GM23248 (cell line): Measurements from ENCODE around the gene PDGFB. TPM values are rescaled to one million over a fixed set of nuclear protein-coding genes. Genes with fewer than 3 reads are reported as not detected.
A peak's percentile ranks its signal among the peaks of the same experiment; 100 is the strongest.

ENCODE experiments used
- DNase-seq: peaks from one replicate; pipeline ENCODE4 v3.0.0-alpha.2; 2015
- H2AFZ ChIP-seq: fragments of 200-600 bp; sonication (generic); 2 replicates; pipeline ENCODE4 v1.6.1; 2016; ENCODE audit warnings: antibody characterized with exemption
- H3F3A ChIP-seq: fragments of 200-600 bp; sonication (generic); 2 replicates; pipeline ENCODE4 v1.6.1; 2016; ENCODE audit warnings: mild to moderate bottlenecking, antibody characterized with exemption, mixed run types; ENCODE audit not compliant: insufficient read depth
- H3K27ac ChIP-seq: fragments of 200-600 bp; sonication (generic); 2 replicates; pipeline ENCODE4 v1.5.1; 2016; ENCODE audit warnings: mild to moderate bottlenecking
- H3K27me3 ChIP-seq: fragments of 200-600 bp; sonication (generic); replicated peaks from 2 replicates; pipeline ENCODE4 v1.6.1; 2016; ENCODE audit warnings: mild to moderate bottlenecking; ENCODE audit not compliant: insufficient read depth
- H3K36me3 ChIP-seq: fragments of 200-600 bp; sonication (generic); 2 replicates; pipeline ENCODE4 v1.6.1; 2016; ENCODE audit warnings: low read depth, mild to moderate bottlenecking
- H3K4me1 ChIP-seq: fragments of 200-600 bp; sonication (generic); 2 replicates; pipeline ENCODE4 v1.6.1; 2016; ENCODE audit warnings: mild to moderate bottlenecking; ENCODE audit not compliant: insufficient read depth
- H3K4me2 ChIP-seq: fragments of 200-600 bp; sonication (generic); one replicate; pipeline ENCODE4 v1.6.1; 2016; ENCODE audit warnings: mild to moderate bottlenecking; ENCODE audit not compliant: unreplicated experiment
- H3K4me3 ChIP-seq: fragments of 200-600 bp; sonication (generic); 2 replicates; pipeline ENCODE4 v1.5.1; 2016; ENCODE audit warnings: mild to moderate bottlenecking
- H3K79me2 ChIP-seq: fragments of 200-600 bp; sonication (generic); 2 replicates; pipeline ENCODE4 v1.6.1; 2016; ENCODE audit warnings: mild to moderate bottlenecking; ENCODE audit not compliant: insufficient read depth
- H3K9ac ChIP-seq: fragments of 200-600 bp; sonication (generic); 2 replicates; pipeline ENCODE4 v1.6.1; 2016; ENCODE audit warnings: mild to moderate bottlenecking
- H3K9me2 ChIP-seq: fragments of 200-600 bp; sonication (generic); 2 replicates; pipeline ENCODE4 v1.6.1; 2016; ENCODE audit warnings: mixed run types, mild to moderate bottlenecking, moderate library complexity; ENCODE audit not compliant: insufficient read depth
- H3K9me3 ChIP-seq: fragments of 200-600 bp; sonication (generic); one replicate; pipeline ENCODE4 v1.6.1; 2017; ENCODE audit warnings: low read depth
- H4K20me1 ChIP-seq: fragments of 200-600 bp; sonication (generic); 2 replicates; pipeline ENCODE4 v1.6.0; 2016; ENCODE audit not compliant: insufficient read depth
- EZH2 ChIP-seq: fragments of 200-600 bp; sonication (generic); IDR thresholded peaks from 2 replicates; pipeline ENCODE4 v1.6.1; 2018; ENCODE audit warnings: antibody characterized with exemption, mild to moderate bottlenecking; ENCODE audit not compliant: insufficient read depth, poor library complexity, severe bottlenecking
- EZH2phosphoT487 ChIP-seq: fragments of 200-600 bp; sonication (generic); IDR thresholded peaks from 2 replicates; pipeline ENCODE4 v1.6.1; 2018; ENCODE audit warnings: antibody characterized with exemption, moderate library complexity, mild to moderate bottlenecking, low read depth; ENCODE audit not compliant: insufficient read depth
- WGBS, 2 experiments: methylation state at CpG; one replicate each; pipeline ENCODE4 v1.1.6; 2015 to 2017; ENCODE audit warnings: low lambda C conversion rate in 2 of 2, low coverage in 1 of 2; ENCODE audit errors: missing lambda C conversion rate in 2 of 2; 5-methylcytosine and 5-hydroxymethylcytosine counted together
- in situ Hi-C: fragments of 300-500 bp; cut with MboI; formaldehyde crosslinking; loops from 2 replicates; pipeline ENCODE4 v1.15.0; 2020
- polyA plus RNA-seq: library from polyadenylated mRNA; unstranded; fragments of >200 nt; fragmentation: Nextera tagmentation; extraction: Ambion mirVana; gene quantifications from 2 replicates; pipeline ENCODE4 v1.2.1, GENCODE V29; 2016
- total RNA-seq: library from RNA; depleted of rRNA; stranded (reverse); fragments of >200 nt; shearing (Covaris generic); gene quantifications from 2 replicates; pipeline ENCODE4 v1.2.3, GENCODE V29; 2014

Gene PDGFB
- total and polyA plus RNA-seq, 2 experiments from 2014 or later: 0.14 TPM; not detected in 1

GRCh38 chr22:39254789-39255298, 10.1 kb upstream of the PDGFB start:
- H3K27ac ChIP-seq: 0 out of 2 replicates have a peak overlapping the region, but pooled peaks have one; percentile 5
- no peaks in the 10 kb centered on the region for H3F3A ChIP-seq
- no peak overlapping the region for H3K4me3 ChIP-seq
- H3K4me1 ChIP-seq: peaks cover 29% of the 10 kb centered on the region
- no peaks in the 10 kb centered on the region for H3K36me3 ChIP-seq
- H3K9ac ChIP-seq: peak overlapping the region; percentile 66
- H3K9me2 ChIP-seq: no peaks in the 10 kb centered on the region
- TF ChIP-seq EZH2phosphoT487: no peak
- no peak for TF ChIP-seq EZH2
- H3K27me3 ChIP-seq: no peaks in the 10 kb centered on the region
- H4K20me1 ChIP-seq: no peaks in the 10 kb centered on the region
- H3K4me2 ChIP-seq: peak overlapping the region; percentile 54
- DNase-seq: peak; percentile 82
- in situ Hi-C loops: no loop called here
- no peaks in the 10 kb centered on the region for H3K9me3 ChIP-seq
- H2AFZ ChIP-seq: peak overlapping the region; percentile 83
- WGBS, 2 experiments: 17% methylated on average over 15 of the region's 15 CpGs
- no peaks in the 10 kb centered on the region for H3K79me2 ChIP-seq

DNA sequence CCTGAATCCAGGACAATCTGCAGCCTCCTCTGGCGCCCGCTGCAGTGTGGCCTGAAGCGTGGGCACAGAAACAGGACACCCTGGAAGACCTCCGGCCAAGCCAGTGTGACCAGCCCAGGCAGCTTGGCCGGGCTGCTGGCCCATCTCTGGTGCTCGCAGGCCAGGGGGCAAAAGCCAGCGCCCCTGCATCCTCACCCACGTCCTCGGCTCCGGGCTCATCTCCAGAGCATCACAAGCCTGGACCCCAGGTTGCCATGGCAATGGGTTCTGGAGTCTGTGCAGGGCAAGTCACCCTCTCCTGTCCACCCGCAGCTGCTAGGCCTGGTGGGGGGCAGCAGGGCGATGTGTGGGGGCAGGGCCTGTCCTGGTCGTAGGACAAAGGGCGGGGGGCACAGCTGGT, 9.3 kb upstream of the PDGFB start:
- H3F3A ChIP-seq: no peaks in the 10 kb centered on the region
- no peaks in the 10 kb centered on the region for H3K27me3 ChIP-seq
- no peaks in the 10 kb centered on the region for H3K9me2 ChIP-seq
- H4K20me1 ChIP-seq: no peaks in the 10 kb centered on the region
- no peak overlapping the region for H2AFZ ChIP-seq
- peaks cover 29% of the 10 kb centered on the region for H3K4me1 ChIP-seq
- DNase-seq: no peak
- no peak overlapping the region for H3K4me3 ChIP-seq
- TF ChIP-seq EZH2phosphoT487: no peak
- TF ChIP-seq EZH2: no peak
- H3K79me2 ChIP-seq: no peaks in the 10 kb centered on the region
- H3K36me3 ChIP-seq: no peaks in the 10 kb centered on the region
- no peaks in the 10 kb centered on the region for H3K9me3 ChIP-seq
- H3K4me2 ChIP-seq: peak overlapping the region; percentile 17
- in situ Hi-C loops: no loop called here
- 93 to 95% methylated on average over 12 to 14 of the region's 14 CpGs for WGBS, 2 experiments
- no peak overlapping the region for H3K27ac ChIP-seq
- H3K9ac ChIP-seq: no peak overlapping the region

- in situ Hi-C loops: no loop called here
- H3K4me3 ChIP-seq: no peak overlapping the region
- peak overlapping the region; percentile 34 for H3K4me2 ChIP-seq
Measured at GRCh38 chr22:39253435-39254070, 8.8 kb upstream of the PDGFB start.

GRCh38 chr22:39252461-39253434, 8.0 kb upstream of the PDGFB start:
- in situ Hi-C loops: no loop called here
- peaks cover 29% of the 10 kb centered on the region for H3K4me1 ChIP-seq
- peak; percentile 46 for DNase-seq
- no peaks in the 10 kb centered on the region for H3K79me2 ChIP-seq
- no peak overlapping the region for H3K27ac ChIP-seq
- no peak overlapping the region for H3K4me3 ChIP-seq
- WGBS, 2 experiments: 20 to 22% methylated on average over 21 of the region's 21 CpGs
- TF ChIP-seq EZH2 (no peak), EZH2phosphoT487 (no peak)
- no peaks in the 10 kb centered on the region for H3K36me3 ChIP-seq
- H4K20me1 ChIP-seq: no peaks in the 10 kb centered on the region
- H3K9me2 ChIP-seq: no peaks in the 10 kb centered on the region
- H3K9me3 ChIP-seq: no peaks in the 10 kb centered on the region
- no peaks in the 10 kb centered on the region for H3F3A ChIP-seq
- no peak overlapping the region for H2AFZ ChIP-seq
- peak overlapping the region; percentile 32 for H3K9ac ChIP-seq
- H3K4me2 ChIP-seq: peak overlapping the region; percentile 34
- no peaks in the 10 kb centered on the region for H3K27me3 ChIP-seq

More at GRCh38 chr22:39253435-39254070, 8.8 kb upstream of the PDGFB start:
- no peaks in the 10 kb centered on the region for H3F3A ChIP-seq
- no peaks in the 10 kb centered on the region for H3K27me3 ChIP-seq
- H4K20me1 ChIP-seq: no peaks in the 10 kb centered on the region
- no peaks in the 10 kb centered on the region for H3K79me2 ChIP-seq
- WGBS, 2 experiments: 14 to 22% methylated on average over 11 to 19 of the region's 19 CpGs
- H3K9me3 ChIP-seq: no peaks in the 10 kb centered on the region
- peak overlapping the region; percentile 32 for H3K9ac ChIP-seq
- peak; percentile 95 for DNase-seq
- 0 out of 2 replicates have a peak overlapping the region, but pooled peaks have one; percentile 32 for H2AFZ ChIP-seq
- H3K9me2 ChIP-seq: no peaks in the 10 kb centered on the region
- no peak overlapping the region for H3K27ac ChIP-seq
- H3K4me1 ChIP-seq: peaks cover 29% of the 10 kb centered on the region
- no peaks in the 10 kb centered on the region for H3K36me3 ChIP-seq
- TF ChIP-seq EZH2phosphoT487 (no peak), EZH2 (no peak)
